SK-N-SH treated with all-trans-retinoic acid at 6 μM for 48 hours (cell line): ENCODE measurements around the gene ACP1.

Experiments
- ATAC-seq: fragments of 200-7000 bp; cut with Tn5 transposase; 3 replicates; pipeline ENCODE4 v1.9.1; 2020; ENCODE audit warnings: mild to moderate bottlenecking, moderate library complexity
- BACH2 ChIP-seq: fragments of 250-450 bp; sonication (Bioruptor Pico); IDR thresholded peaks from 2 replicates; pipeline ENCODE4 v1.9.0; 2021; ENCODE audit warnings: mild to moderate bottlenecking, borderline replicate concordance
- CSDC2 ChIP-seq: fragments of 250-450 bp; sonication (Bioruptor Pico); IDR thresholded peaks from 2 replicates; pipeline ENCODE4 v1.5.0; 2020; ENCODE audit warnings: mild to moderate bottlenecking, moderate library complexity
- ESRRG ChIP-seq: fragments of 250-450 bp; sonication (Bioruptor Pico); IDR thresholded peaks from 2 replicates; pipeline ENCODE4 v1.6.1; 2021; ENCODE audit warnings: mild to moderate bottlenecking
- GLIS3 ChIP-seq: fragments of 250-450 bp; sonication (Bioruptor Pico); IDR thresholded peaks from 2 replicates; pipeline ENCODE4 v1.5.0; 2020; ENCODE audit warnings: mild to moderate bottlenecking, moderate library complexity
- ISL1 ChIP-seq: fragments of 250-450 bp; sonication (Bioruptor Pico); IDR thresholded peaks from 2 replicates; pipeline ENCODE4 v2.1.2; 2022; ENCODE audit warnings: mild to moderate bottlenecking, moderate library complexity
- PPARA ChIP-seq: fragments of 250-450 bp; sonication (Bioruptor Pico); IDR thresholded peaks from 2 replicates; pipeline ENCODE4 v1.5.0; 2020; ENCODE audit warnings: mild to moderate bottlenecking, borderline replicate concordance
- RARB ChIP-seq: fragments of 250-450 bp; sonication (Bioruptor Pico); IDR thresholded peaks from 2 replicates; pipeline ENCODE4 v1.8.0; 2021; ENCODE audit warnings: mild to moderate bottlenecking, moderate library complexity
- SNAI2 ChIP-seq: fragments of 250-450 bp; sonication (Bioruptor Pico); IDR thresholded peaks from 2 replicates; pipeline ENCODE4 v1.5.0; 2020; ENCODE audit warnings: mild to moderate bottlenecking, moderate library complexity
- TCF4 ChIP-seq: fragments of 250-450 bp; sonication (Bioruptor Pico); IDR thresholded peaks from 2 replicates; pipeline ENCODE4 v1.8.0; 2021; ENCODE audit warnings: mild to moderate bottlenecking, moderate library complexity, borderline replicate concordance
- TOX ChIP-seq: fragments of 250-450 bp; sonication (Bioruptor Pico); IDR thresholded peaks from 2 replicates; pipeline ENCODE4 v1.8.0; 2021; ENCODE audit warnings: mild to moderate bottlenecking, moderate library complexity, borderline replicate concordance
- ZC3H10 ChIP-seq: fragments of 250-450 bp; sonication (Bioruptor Pico); IDR thresholded peaks from 2 replicates; pipeline ENCODE4 v1.5.1; 2021; ENCODE audit warnings: mild to moderate bottlenecking, moderate library complexity
- ZFP3 ChIP-seq: fragments of 250-450 bp; sonication (Bioruptor Pico); IDR thresholded peaks from 2 replicates; pipeline ENCODE4 v1.5.0; 2020; ENCODE audit warnings: mild to moderate bottlenecking, moderate library complexity
- ZFP30 ChIP-seq: fragments of 450-650 bp; formaldehyde crosslinking; IDR thresholded peaks from 2 replicates; pipeline ENCODE4 v1.5.0; 2022; ENCODE audit warnings: mild to moderate bottlenecking, moderate library complexity
- ZNF70 ChIP-seq: fragments of 450-650 bp; formaldehyde crosslinking; IDR thresholded peaks from 2 replicates; pipeline ENCODE4 v1.5.0; 2020; ENCODE audit warnings: mild to moderate bottlenecking, moderate library complexity
- ZNF8 ChIP-seq: fragments of 450-650 bp; formaldehyde crosslinking; IDR thresholded peaks from 2 replicates; pipeline ENCODE4 v1.5.0; 2020; ENCODE audit warnings: mild to moderate bottlenecking, moderate library complexity
- TF ChIP-seq, protein P1 (sequence below): fragments of 250-450 bp; sonication (Bioruptor Pico); IDR thresholded peaks from 2 replicates; pipeline ENCODE4 v1.8.0; 2020; ENCODE audit warnings: mild to moderate bottlenecking, moderate library complexity, borderline replicate concordance
- TF ChIP-seq, protein P2 (sequence below): fragments of 250-450 bp; sonication (Bioruptor Pico); IDR thresholded peaks from 2 replicates; pipeline ENCODE4 v1.5.1; 2020; ENCODE audit warnings: low read depth, mild to moderate bottlenecking, moderate library complexity
- TF ChIP-seq, protein P3 (sequence below): fragments of 250-450 bp; sonication (Bioruptor Pico); IDR thresholded peaks from 2 replicates; pipeline ENCODE4 v1.5.1; 2021; ENCODE audit warnings: mild to moderate bottlenecking, moderate library complexity
- TF ChIP-seq, protein P4 (sequence below): fragments of 250-450 bp; sonication (Bioruptor Pico); IDR thresholded peaks from 2 replicates; pipeline ENCODE4 v1.8.0; 2021; ENCODE audit warnings: low read depth, mild to moderate bottlenecking, moderate library complexity, borderline replicate concordance
- TF ChIP-seq, protein P5 (sequence below): fragments of 250-450 bp; sonication (Bioruptor Pico); IDR thresholded peaks from 2 replicates; pipeline ENCODE4 v1.5.0; 2020; ENCODE audit warnings: mild to moderate bottlenecking, moderate library complexity

The ACP1 gene

DNA sequence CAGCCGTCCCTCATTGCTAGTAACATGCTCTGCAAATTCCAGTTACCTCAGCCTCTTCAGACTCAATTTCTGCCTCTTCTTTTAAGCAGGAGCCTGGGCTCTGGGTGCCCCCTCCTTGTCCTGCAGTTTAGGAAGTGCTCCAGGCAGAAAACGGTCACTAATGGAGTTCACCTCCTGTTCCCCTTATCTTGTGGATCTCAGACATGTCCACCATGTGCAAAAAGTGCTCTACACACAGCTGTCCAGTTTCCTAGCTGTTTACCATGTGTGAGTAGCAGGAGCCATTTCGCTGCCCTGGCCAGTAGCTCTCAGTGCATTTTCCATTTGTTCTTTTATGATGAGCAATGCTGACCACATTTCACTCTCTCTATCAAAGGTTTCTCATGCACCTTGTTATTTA lies 5.8 kb upstream of the ACP1 start:
- TF ChIP-seq GLIS3 (no peak), ESRRG (CRISPR knock-in tag) (no peak), SNAI2 (CRISPR knock-in tag) (no peak), PPARA (CRISPR knock-in tag) (no peak), ZNF8 (no peak), ZFP30 (CRISPR knock-in tag) (no peak), ISL1 (no peak), CSDC2 (CRISPR knock-in tag) (no peak), TOX (CRISPR knock-in tag) (no peak), ZNF70 (CRISPR knock-in tag) (no peak), TCF4 (CRISPR knock-in tag) (no peak), ZFP3 (no peak), ZC3H10 (CRISPR knock-in tag) (no peak), RARB (CRISPR knock-in tag) (no peak)
- TF ChIP-seq, protein P1, sequence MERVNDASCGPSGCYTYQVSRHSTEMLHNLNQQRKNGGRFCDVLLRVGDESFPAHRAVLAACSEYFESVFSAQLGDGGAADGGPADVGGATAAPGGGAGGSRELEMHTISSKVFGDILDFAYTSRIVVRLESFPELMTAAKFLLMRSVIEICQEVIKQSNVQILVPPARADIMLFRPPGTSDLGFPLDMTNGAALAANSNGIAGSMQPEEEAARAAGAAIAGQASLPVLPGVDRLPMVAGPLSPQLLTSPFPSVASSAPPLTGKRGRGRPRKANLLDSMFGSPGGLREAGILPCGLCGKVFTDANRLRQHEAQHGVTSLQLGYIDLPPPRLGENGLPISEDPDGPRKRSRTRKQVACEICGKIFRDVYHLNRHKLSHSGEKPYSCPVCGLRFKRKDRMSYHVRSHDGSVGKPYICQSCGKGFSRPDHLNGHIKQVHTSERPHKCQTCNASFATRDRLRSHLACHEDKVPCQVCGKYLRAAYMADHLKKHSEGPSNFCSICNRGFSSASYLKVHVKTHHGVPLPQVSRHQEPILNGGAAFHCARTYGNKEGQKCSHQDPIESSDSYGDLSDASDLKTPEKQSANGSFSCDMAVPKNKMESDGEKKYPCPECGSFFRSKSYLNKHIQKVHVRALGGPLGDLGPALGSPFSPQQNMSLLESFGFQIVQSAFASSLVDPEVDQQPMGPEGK (CRISPR knock-in tag), result no peak
- TF ChIP-seq, protein P2, sequence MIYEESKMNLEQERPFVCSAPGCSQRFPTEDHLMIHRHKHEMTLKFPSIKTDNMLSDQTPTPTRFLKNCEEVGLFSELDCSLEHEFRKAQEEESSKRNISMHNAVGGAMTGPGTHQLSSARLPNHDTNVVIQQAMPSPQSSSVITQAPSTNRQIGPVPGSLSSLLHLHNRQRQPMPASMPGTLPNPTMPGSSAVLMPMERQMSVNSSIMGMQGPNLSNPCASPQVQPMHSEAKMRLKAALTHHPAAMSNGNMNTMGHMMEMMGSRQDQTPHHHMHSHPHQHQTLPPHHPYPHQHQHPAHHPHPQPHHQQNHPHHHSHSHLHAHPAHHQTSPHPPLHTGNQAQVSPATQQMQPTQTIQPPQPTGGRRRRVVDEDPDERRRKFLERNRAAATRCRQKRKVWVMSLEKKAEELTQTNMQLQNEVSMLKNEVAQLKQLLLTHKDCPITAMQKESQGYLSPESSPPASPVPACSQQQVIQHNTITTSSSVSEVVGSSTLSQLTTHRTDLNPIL (CRISPR knock-in tag), result no peak
- TF ChIP-seq, protein P3, sequence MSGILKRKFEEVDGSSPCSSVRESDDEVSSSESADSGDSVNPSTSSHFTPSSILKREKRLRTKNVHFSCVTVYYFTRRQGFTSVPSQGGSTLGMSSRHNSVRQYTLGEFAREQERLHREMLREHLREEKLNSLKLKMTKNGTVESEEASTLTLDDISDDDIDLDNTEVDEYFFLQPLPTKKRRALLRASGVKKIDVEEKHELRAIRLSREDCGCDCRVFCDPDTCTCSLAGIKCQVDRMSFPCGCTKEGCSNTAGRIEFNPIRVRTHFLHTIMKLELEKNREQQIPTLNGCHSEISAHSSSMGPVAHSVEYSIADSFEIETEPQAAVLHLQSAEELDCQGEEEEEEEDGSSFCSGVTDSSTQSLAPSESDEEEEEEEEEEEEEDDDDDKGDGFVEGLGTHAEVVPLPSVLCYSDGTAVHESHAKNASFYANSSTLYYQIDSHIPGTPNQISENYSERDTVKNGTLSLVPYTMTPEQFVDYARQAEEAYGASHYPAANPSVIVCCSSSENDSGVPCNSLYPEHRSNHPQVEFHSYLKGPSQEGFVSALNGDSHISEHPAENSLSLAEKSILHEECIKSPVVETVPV (CRISPR knock-in tag), result no peak
- no peak for ATAC-seq

DNA sequence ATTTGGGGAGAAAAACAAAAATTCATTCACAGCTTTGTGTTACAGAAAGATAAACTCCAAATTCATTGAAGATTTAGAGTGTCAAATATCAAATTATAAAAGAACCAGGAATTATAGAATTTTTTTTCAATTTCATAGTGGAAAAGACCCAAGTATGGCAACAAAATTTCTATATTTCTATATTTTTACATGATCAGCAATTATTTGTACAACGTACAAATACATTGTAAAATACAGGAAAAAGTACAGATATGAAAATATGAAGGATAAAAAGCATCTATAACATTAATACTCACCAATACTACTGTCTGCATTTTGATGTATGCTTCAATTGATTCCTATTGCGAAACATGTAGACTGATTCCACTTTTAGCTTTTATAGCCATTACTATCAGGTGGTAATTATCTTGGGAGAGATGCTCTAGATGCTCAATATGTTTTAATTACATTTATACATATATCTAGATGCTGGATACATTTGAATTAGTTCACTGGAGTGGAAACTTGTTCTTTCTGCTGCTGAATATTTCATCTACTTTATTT lies 4.9 kb upstream of the ACP1 start:
- no peak for TF ChIP-seq CSDC2 (CRISPR knock-in tag)
- TF ChIP-seq, protein P4, sequence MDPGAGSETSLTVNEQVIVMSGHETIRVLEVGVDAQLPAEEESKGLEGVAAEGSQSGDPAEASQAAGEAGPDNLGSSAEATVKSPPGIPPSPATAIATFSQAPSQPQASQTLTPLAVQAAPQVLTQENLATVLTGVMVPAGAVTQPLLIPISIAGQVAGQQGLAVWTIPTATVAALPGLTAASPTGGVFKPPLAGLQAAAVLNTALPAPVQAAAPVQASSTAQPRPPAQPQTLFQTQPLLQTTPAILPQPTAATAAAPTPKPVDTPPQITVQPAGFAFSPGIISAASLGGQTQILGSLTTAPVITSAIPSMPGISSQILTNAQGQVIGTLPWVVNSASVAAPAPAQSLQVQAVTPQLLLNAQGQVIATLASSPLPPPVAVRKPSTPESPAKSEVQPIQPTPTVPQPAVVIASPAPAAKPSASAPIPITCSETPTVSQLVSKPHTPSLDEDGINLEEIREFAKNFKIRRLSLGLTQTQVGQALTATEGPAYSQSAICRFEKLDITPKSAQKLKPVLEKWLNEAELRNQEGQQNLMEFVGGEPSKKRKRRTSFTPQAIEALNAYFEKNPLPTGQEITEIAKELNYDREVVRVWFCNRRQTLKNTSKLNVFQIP, result no peak
- TF ChIP-seq, protein P5, sequence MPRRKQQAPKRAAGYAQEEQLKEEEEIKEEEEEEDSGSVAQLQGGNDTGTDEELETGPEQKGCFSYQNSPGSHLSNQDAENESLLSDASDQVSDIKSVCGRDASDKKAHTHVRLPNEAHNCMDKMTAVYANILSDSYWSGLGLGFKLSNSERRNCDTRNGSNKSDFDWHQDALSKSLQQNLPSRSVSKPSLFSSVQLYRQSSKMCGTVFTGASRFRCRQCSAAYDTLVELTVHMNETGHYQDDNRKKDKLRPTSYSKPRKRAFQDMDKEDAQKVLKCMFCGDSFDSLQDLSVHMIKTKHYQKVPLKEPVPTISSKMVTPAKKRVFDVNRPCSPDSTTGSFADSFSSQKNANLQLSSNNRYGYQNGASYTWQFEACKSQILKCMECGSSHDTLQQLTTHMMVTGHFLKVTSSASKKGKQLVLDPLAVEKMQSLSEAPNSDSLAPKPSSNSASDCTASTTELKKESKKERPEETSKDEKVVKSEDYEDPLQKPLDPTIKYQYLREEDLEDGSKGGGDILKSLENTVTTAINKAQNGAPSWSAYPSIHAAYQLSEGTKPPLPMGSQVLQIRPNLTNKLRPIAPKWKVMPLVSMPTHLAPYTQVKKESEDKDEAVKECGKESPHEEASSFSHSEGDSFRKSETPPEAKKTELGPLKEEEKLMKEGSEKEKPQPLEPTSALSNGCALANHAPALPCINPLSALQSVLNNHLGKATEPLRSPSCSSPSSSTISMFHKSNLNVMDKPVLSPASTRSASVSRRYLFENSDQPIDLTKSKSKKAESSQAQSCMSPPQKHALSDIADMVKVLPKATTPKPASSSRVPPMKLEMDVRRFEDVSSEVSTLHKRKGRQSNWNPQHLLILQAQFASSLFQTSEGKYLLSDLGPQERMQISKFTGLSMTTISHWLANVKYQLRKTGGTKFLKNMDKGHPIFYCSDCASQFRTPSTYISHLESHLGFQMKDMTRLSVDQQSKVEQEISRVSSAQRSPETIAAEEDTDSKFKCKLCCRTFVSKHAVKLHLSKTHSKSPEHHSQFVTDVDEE (CRISPR knock-in tag), result no peak
- TF ChIP-seq ZFP3, result no peak
- TF ChIP-seq ZNF70 (CRISPR knock-in tag), result no peak
- TF ChIP-seq TOX (CRISPR knock-in tag), result no peak
- no peak for TF ChIP-seq RARB (CRISPR knock-in tag)
- TF ChIP-seq, all 23 proteins: peak for 0
- ATAC-seq, result no peak

DNA sequence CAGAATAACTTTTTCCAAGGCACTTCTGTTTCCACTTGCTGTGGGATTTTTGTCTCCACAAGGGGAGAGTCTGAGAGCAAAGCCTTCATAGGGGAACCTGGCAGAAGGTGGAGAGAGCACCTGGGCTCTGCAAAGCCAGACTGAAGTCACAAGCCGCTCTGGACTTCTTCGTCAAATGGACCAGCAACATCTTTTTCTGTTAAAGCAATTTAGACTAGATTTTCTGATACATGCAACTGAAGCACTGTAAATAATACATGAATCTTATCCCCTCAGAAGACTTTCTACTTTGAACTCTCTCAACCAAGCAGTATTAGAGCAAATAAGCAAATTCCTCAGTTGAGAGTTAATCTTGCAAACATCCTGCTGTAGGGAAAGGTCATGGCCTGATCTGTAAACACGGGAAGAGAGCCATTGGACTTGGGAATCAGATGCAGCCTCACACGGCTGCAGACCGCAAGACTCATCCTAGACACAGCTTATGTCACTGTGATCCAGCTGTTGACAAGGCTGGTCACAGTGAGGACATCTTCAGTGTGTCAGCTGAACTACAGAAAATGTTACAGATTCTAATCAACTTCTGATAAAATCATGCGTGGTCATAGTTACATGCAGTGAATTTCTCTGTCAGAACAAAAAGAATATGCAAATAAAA lies 4.1 kb upstream of the ACP1 start:
- no peak for ATAC-seq
- TF ChIP-seq ISL1, result no peak
- TF ChIP-seq TCF4 (CRISPR knock-in tag), result no peak
- TF ChIP-seq BACH2, result no peak
- TF ChIP-seq GLIS3, result no peak
